Measurements from ENCODE around the gene CRLF2. TPM values are rescaled to one million over a fixed set of nuclear protein-coding genes. Genes with fewer than 3 reads are reported as not detected.

Gene CRLF2
- total and polyA plus RNA-seq, 2 of the 8 experiments (the other 6 are each of a cell fraction or from before 2014, with no cell fraction given) = 0.06 TPM; not detected in 1

- TF ChIP-seq SIX5 (IDR thresholded peaks at IDR 0.05; ENCODE audit: low read depth, low read length) (no peak), BCL11A (IDR thresholded peaks at IDR 0.05; ENCODE audit: low read depth in 2 of 2, low read length in 2 of 2) (no peak)
Measured at GRCh38 chrX:1170243-1170642, 42.2 kb downstream of the CRLF2 start (continued).
